ENCODE data around the gene CLIC6. TPM values are rescaled to one million over a fixed set of nuclear protein-coding genes. Genes with fewer than 3 reads are reported as not detected.
"Not testable (repeated sequence)": the region's sequence is repeated elsewhere in the genome, so short reads cannot be mapped to it uniquely, and the experiment has no call there.

Gene CLIC6
- total RNA-seq, 5 donors from 2014 or later (not counting 1 experiment from before 2014, with no cell fraction given), result 0.10 to 0.98 (median 0.46) TPM

GRCh38 chr21:34707876-34708325 lies 39.1 kb downstream of the CLIC6 start:
- ChIA-PET POLR2A (no interaction called here), CTCF (interaction anchor here in 1 of 2 donors (0.8 kb wide), 1 partner anchor 14 kb away, joined by 8 read pairs; no protein-coding TSS in a partner anchor)
- peak overlapping the region; percentile 46 to 78 for H3K27ac Mint-ChIP-seq
- Histone ChIP-seq H3K9me3 (no peaks in the 10 kb centered on the region), H3K4me3 (ENCODE audit: control insufficient read depth in 1 of 2, extremely low read depth in 1 of 2, low read length in 1 of 2) (no peak overlapping the region), H3K27me3 (replicated peaks in 1 of 2; ENCODE audit: control insufficient read depth in 2 of 2, extremely low read depth in 1 of 2, insufficient read depth in 2 of 2, low read length in 1 of 2) (peaks cover 0 to 5% of the 10 kb centered on the region in 2 experiments), H3K36me3 (ENCODE audit: control insufficient read depth in 2 of 2, extremely low read depth in 1 of 2, insufficient read depth in 1 of 2, low read length in 1 of 2) (no peaks in the 10 kb centered on the region), H3K4me1 (ENCODE audit: control insufficient read depth in 1 of 2, extremely low read depth in 1 of 2, insufficient read depth in 2 of 2, low read length in 2 of 2) (peaks cover 5 to 20% of the 10 kb centered on the region in 2 experiments), H3K27ac (ENCODE audit: low read length) (no peak overlapping the region)
- no peaks in the 10 kb centered on the region for H3K36me3 Mint-ChIP-seq
- peak overlapping the region; percentile 13 to 68 (median 42) for H3K4me3 Mint-ChIP-seq
- peaks cover 22 to 29% (median 27%) of the 10 kb centered on the region in 3 donors for H3K4me1 Mint-ChIP-seq
- peaks cover 3 to 5% of the 10 kb centered on the region in 2 donors for H3K27me3 Mint-ChIP-seq
- WGBS (ENCODE audit: insufficient coverage), result no CpG with 5 or more reads among the region's 8 CpGs
- no peaks in the 10 kb centered on the region for H3K9me3 Mint-ChIP-seq
- peak in 29 of 35 experiments; percentile 3 to 51 (median 23) for DNase-seq
- ATAC-seq (replicated peaks in 1 of 4), result peak; percentile 82 to 92 (median 87)

GRCh38 chr21:34713621-34714020 lies 44.8 kb downstream of the CLIC6 start:
- ATAC-seq (replicated peaks in 1 of 4), result no peak
- H3K9me3 ChIP-seq, result no peaks in the 10 kb centered on the region
- no CpG with 5 or more reads among the region's 1 CpG for WGBS (ENCODE audit: insufficient coverage)
- no peaks in the 10 kb centered on the region for H3K36me3 ChIP-seq (ENCODE audit: control insufficient read depth in 2 of 2, extremely low read depth in 1 of 2, insufficient read depth in 1 of 2, low read length in 1 of 2)
- Mint-ChIP-seq H3K27me3 (peaks cover 0 to 3% of the 10 kb centered on the region in 2 donors), H3K36me3 (no peaks in the 10 kb centered on the region), H3K9me3 (no peaks in the 10 kb centered on the region), H3K27ac (no peak overlapping the region), H3K4me1 (peaks cover under 1 to 8% (median 8%) of the 10 kb centered on the region in 3 donors), H3K4me3 (no peak overlapping the region)
- POLR2A ChIA-PET, result no interaction called here
- no peak overlapping the region for H3K4me3 ChIP-seq (ENCODE audit: control insufficient read depth in 1 of 2, extremely low read depth in 1 of 2, low read length in 1 of 2)
- no peak overlapping the region for H3K27ac ChIP-seq (ENCODE audit: low read length)
- H3K27me3 ChIP-seq (replicated peaks in 1 of 2; ENCODE audit: control insufficient read depth in 2 of 2, extremely low read depth in 1 of 2, insufficient read depth in 2 of 2, low read length in 1 of 2), result peaks cover 0 to 3% of the 10 kb centered on the region in 2 experiments
- CTCF ChIA-PET, result no interaction called here
- DNase-seq, result no peak
- peaks cover under 1 to 2% of the 10 kb centered on the region in 2 experiments for H3K4me1 ChIP-seq (ENCODE audit: control insufficient read depth in 1 of 2, extremely low read depth in 1 of 2, insufficient read depth in 2 of 2, low read length in 2 of 2)

DNA sequence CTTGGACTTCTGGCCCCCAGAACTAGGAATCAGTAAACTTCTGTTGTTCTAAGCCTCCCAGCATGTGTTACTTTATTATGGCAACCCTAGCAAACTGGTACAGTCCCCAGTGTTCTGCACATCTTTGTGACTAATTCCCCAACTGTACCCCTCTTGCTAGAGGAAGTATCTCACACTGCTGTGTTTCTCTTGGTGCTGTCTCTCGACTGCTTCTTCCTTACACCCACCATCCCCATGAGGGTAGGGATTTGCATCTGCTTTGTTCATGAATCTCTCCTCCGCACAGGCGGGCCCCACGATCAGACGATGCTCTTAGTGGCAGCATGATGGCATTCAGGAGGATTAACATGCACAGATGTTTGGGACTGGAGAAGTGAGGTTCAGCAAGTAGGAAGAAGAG lies 46.7 kb downstream of the CLIC6 start:
- Mint-ChIP-seq H3K4me1 (peaks cover 0 to 3% (median 3%) of the 10 kb centered on the region in 3 donors), H3K27me3 (peaks cover 0 to 3% of the 10 kb centered on the region in 2 donors), H3K36me3 (no peaks in the 10 kb centered on the region), H3K27ac (no peak overlapping the region), H3K4me3 (no peak overlapping the region), H3K9me3 (no peaks in the 10 kb centered on the region)
- ATAC-seq (replicated peaks in 1 of 4) (no peak), DNase-seq (no peak)
- Histone ChIP-seq H3K9me3 (no peaks in the 10 kb centered on the region), H3K27me3 (replicated peaks in 1 of 2; ENCODE audit: control insufficient read depth in 2 of 2, extremely low read depth in 1 of 2, insufficient read depth in 2 of 2, low read length in 1 of 2) (peaks cover 0 to 6% of the 10 kb centered on the region in 2 experiments), H3K4me1 (ENCODE audit: control insufficient read depth in 1 of 2, extremely low read depth in 1 of 2, insufficient read depth in 2 of 2, low read length in 2 of 2) (no peaks in the 10 kb centered on the region), H3K4me3 (ENCODE audit: control insufficient read depth in 1 of 2, extremely low read depth in 1 of 2, low read length in 1 of 2) (no peak overlapping the region), H3K27ac (ENCODE audit: low read length) (no peak overlapping the region), H3K36me3 (ENCODE audit: control insufficient read depth in 2 of 2, extremely low read depth in 1 of 2, insufficient read depth in 1 of 2, low read length in 1 of 2) (no peaks in the 10 kb centered on the region)
- CTCF ChIA-PET, result no interaction called here
- POLR2A ChIA-PET, result no interaction called here
- no CpG with 5 or more reads among the region's 5 CpGs for WGBS (ENCODE audit: insufficient coverage)

GRCh38 chr21:34715985-34716596 lies 47.3 kb downstream of the CLIC6 start:
- H3K27me3 Mint-ChIP-seq, result peaks cover 0 to 3% of the 10 kb centered on the region in 2 donors
- POLR2A ChIA-PET, result no interaction called here
- peaks cover 0 to 6% of the 10 kb centered on the region in 2 experiments for H3K27me3 ChIP-seq (replicated peaks in 1 of 2; ENCODE audit: control insufficient read depth in 2 of 2, extremely low read depth in 1 of 2, insufficient read depth in 2 of 2, low read length in 1 of 2)
- no peaks in the 10 kb centered on the region for H3K4me1 ChIP-seq (ENCODE audit: control insufficient read depth in 1 of 2, extremely low read depth in 1 of 2, insufficient read depth in 2 of 2, low read length in 2 of 2)
- CTCF ChIA-PET, result no interaction called here
- H3K9me3 Mint-ChIP-seq, result no peaks in the 10 kb centered on the region
- no peaks in the 10 kb centered on the region for H3K9me3 ChIP-seq
- no peak overlapping the region for H3K27ac Mint-ChIP-seq
- no peak for ATAC-seq (replicated peaks in 1 of 4)
- no peaks in the 10 kb centered on the region for H3K36me3 ChIP-seq (ENCODE audit: control insufficient read depth in 2 of 2, extremely low read depth in 1 of 2, insufficient read depth in 1 of 2, low read length in 1 of 2)
- no peak overlapping the region for H3K4me3 Mint-ChIP-seq
- no peaks in the 10 kb centered on the region for H3K36me3 Mint-ChIP-seq
- H3K27ac ChIP-seq (ENCODE audit: low read length), result no peak overlapping the region
- H3K4me1 Mint-ChIP-seq, result peaks cover 0 to 3% (median 3%) of the 10 kb centered on the region in 3 donors
- no peak overlapping the region for H3K4me3 ChIP-seq (ENCODE audit: control insufficient read depth in 1 of 2, extremely low read depth in 1 of 2, low read length in 1 of 2)
- WGBS (ENCODE audit: insufficient coverage), result 50% methylated on average over 1 of the region's 7 CpGs
- DNase-seq, result no peak

GRCh38 chr21:34718529-34718928 lies 49.7 kb downstream of the CLIC6 start:
- H3K4me1 ChIP-seq (ENCODE audit: control insufficient read depth in 1 of 2, extremely low read depth in 1 of 2, insufficient read depth in 2 of 2, low read length in 2 of 2); H3K4me1 Mint-ChIP-seq; ATAC-seq (replicated peaks in 1 of 4); H3K27ac Mint-ChIP-seq; H3K4me3 ChIP-seq (ENCODE audit: control insufficient read depth in 1 of 2, extremely low read depth in 1 of 2, low read length in 1 of 2); H3K36me3 ChIP-seq (ENCODE audit: control insufficient read depth in 2 of 2, extremely low read depth in 1 of 2, insufficient read depth in 1 of 2, low read length in 1 of 2); DNase-seq; H3K9me3 ChIP-seq; H3K4me3 Mint-ChIP-seq; H3K27me3 Mint-ChIP-seq; H3K9me3 Mint-ChIP-seq; POLR2A ChIA-PET; H3K36me3 Mint-ChIP-seq; H3K27ac ChIP-seq (ENCODE audit: low read length): not testable (repeated sequence)
- CTCF ChIA-PET, result interaction anchor here in 1 of 2 donors (0.6 kb wide), 2 partner anchors 8 to 794 kb away, joined by 3 to 4 read pairs; no protein-coding TSS in a partner anchor
- H3K27me3 ChIP-seq (replicated peaks in 1 of 2; ENCODE audit: control insufficient read depth in 2 of 2, extremely low read depth in 1 of 2, insufficient read depth in 2 of 2, low read length in 1 of 2), result peaks cover 0 to 15% of the 10 kb centered on the region in 2 experiments
- 71% methylated on average over 1 of the region's 3 CpGs for WGBS (ENCODE audit: insufficient coverage)

DNA sequence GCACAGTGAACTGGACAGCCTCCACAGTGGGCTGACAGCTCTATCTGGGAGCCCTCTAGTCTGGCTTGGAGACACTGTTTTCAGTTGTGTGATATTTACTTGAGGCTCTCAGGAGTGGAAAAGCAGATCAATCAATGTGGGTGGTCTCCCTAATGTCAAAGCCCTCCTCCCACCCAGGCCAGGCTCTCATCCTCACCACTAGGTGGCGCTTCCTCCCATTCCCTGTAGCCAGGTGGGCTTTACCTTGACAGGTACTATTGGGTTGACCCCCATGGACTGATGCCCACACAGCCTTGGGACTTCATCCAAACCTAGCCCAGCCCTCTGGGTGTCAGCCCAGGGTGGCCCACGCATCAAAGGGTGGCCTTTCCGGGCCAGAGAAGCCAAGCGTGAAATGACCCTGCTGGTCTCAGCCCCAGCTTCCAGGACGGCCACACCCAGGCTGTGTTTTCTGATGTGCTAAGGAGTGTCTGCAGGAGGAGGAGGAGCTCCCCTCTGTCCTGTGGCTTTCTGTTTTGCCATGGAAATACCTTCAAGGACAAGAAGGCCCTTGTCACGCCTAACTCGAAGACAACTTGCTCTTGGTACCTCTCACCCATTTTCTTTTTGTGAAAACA lies 54.0 kb downstream of the CLIC6 start:
- Histone ChIP-seq H3K4me1 (ENCODE audit: control insufficient read depth in 1 of 2, extremely low read depth in 1 of 2, insufficient read depth in 2 of 2, low read length in 2 of 2) (no peaks in the 10 kb centered on the region), H3K27me3 (replicated peaks in 1 of 2; ENCODE audit: control insufficient read depth in 2 of 2, extremely low read depth in 1 of 2, insufficient read depth in 2 of 2, low read length in 1 of 2) (peaks cover 0 to 21% of the 10 kb centered on the region in 2 experiments), H3K9me3 (no peaks in the 10 kb centered on the region), H3K4me3 (ENCODE audit: control insufficient read depth in 1 of 2, extremely low read depth in 1 of 2, low read length in 1 of 2) (no peak overlapping the region), H3K27ac (ENCODE audit: low read length) (no peak overlapping the region), H3K36me3 (ENCODE audit: control insufficient read depth in 2 of 2, extremely low read depth in 1 of 2, insufficient read depth in 1 of 2, low read length in 1 of 2) (no peaks in the 10 kb centered on the region)
- POLR2A ChIA-PET, result no interaction called here
- Mint-ChIP-seq H3K4me1 (no peaks in the 10 kb centered on the region), H3K4me3 (no peak overlapping the region), H3K27me3 (peaks cover 4 to 11% of the 10 kb centered on the region in 2 donors), H3K36me3 (no peaks in the 10 kb centered on the region), H3K9me3 (no peaks in the 10 kb centered on the region), H3K27ac (no peak overlapping the region)
- peak in 17 of 35 experiments; percentile 5 to 54 (median 18) for DNase-seq
- 79% methylated on average over 5 of the region's 7 CpGs for WGBS (ENCODE audit: insufficient coverage)
- ATAC-seq (replicated peaks in 1 of 4), result no peak
- CTCF ChIA-PET, result interaction anchor here in 1 of 2 donors (0.6 kb wide), 1 partner anchor 1713 kb away, joined by 11 read pairs; no protein-coding TSS in a partner anchor
